OCI-LY3 (cell line): ENCODE measurements around the gene DRAP1.
A peak's percentile ranks its signal among the peaks of the same experiment; 100 is the strongest.

Experiments used
- H2AFZ ChIP-seq: fragments of 200-600, 300-600 bp; shearing (Covaris generic); 2 replicates; pipeline ENCODE4 v1.6.0; 2014; ENCODE audit warnings: antibody characterized with exemption, low read depth, low read length
- H3K27ac ChIP-seq: fragments of 200-600, 300-600 bp; sonication (generic); 2 replicates; pipeline ENCODE4 v1.5.1; 2014; ENCODE audit warnings: mild to moderate bottlenecking, low read length, moderate library complexity, mixed read lengths
- H3K27me3 ChIP-seq: fragments of 200-600, 300-600 bp; sonication (generic); 2 replicates; pipeline ENCODE4 v1.6.1; 2014; ENCODE audit warnings: low read depth, low read length, mixed read lengths
- H3K36me3 ChIP-seq: fragments of 200-600, 300-600 bp; sonication (generic); replicated peaks from 2 replicates; pipeline ENCODE3; 2014; ENCODE audit warnings: low read depth, low read length, mixed read lengths
- H3K4me1 ChIP-seq: fragments of 300-600, 200-600 bp; sonication (generic); 2 replicates; pipeline ENCODE4 v1.6.1; 2014; ENCODE audit warnings: low read length, mixed read lengths
- H3K4me2 ChIP-seq: fragments of 200-600, 300-600 bp; sonication (generic); 2 replicates; pipeline ENCODE4 v1.6.1; 2014; ENCODE audit warnings: low read length, mixed read lengths
- H3K4me3 ChIP-seq: fragments of 300-600, 200-600 bp; sonication (generic); 2 replicates; pipeline ENCODE4 v1.5.1; 2014; ENCODE audit warnings: antibody characterized with exemption, mild to moderate bottlenecking, low read length, moderate library complexity
- H3K79me2 ChIP-seq: fragments of 300-600, 200-600 bp; shearing (Covaris generic); 2 replicates; pipeline ENCODE4 v1.6.1; 2014; ENCODE audit warnings: mild to moderate bottlenecking, low read length, mixed read lengths
- H3K9ac ChIP-seq: fragments of 300-600, 200-600 bp; shearing (Covaris generic); 2 replicates; pipeline ENCODE4 v1.6.0; 2014; ENCODE audit warnings: mild to moderate bottlenecking, low read length, moderate library complexity
- H3K9me3 ChIP-seq: fragments of 200-600, 300-600 bp; shearing (Covaris generic); 2 replicates; pipeline ENCODE4 v1.6.1; 2014; ENCODE audit warnings: low read length, mixed read lengths; ENCODE audit not compliant: insufficient read depth
- H4K20me1 ChIP-seq: fragments of 200-600, 300-600 bp; sonication (generic); 2 replicates; pipeline ENCODE4 v1.6.1; 2016; ENCODE audit warnings: low read length, mixed read lengths; ENCODE audit not compliant: insufficient read depth
- CTCF ChIP-seq: fragments of 200-600, 300-600 bp; sonication (generic); IDR thresholded peaks from 2 replicates; pipeline ENCODE4 v1.5.1; 2014; ENCODE audit warnings: antibody characterized with exemption, low read length, low read depth
- EZH2phosphoT487 ChIP-seq: fragments of 200-600 bp; shearing (Covaris generic); IDR thresholded peaks from 2 replicates; pipeline ENCODE4 v1.6.1; 2018; ENCODE audit warnings: antibody characterized with exemption, mixed run types, low read depth

DRAP1 gene

DNA sequence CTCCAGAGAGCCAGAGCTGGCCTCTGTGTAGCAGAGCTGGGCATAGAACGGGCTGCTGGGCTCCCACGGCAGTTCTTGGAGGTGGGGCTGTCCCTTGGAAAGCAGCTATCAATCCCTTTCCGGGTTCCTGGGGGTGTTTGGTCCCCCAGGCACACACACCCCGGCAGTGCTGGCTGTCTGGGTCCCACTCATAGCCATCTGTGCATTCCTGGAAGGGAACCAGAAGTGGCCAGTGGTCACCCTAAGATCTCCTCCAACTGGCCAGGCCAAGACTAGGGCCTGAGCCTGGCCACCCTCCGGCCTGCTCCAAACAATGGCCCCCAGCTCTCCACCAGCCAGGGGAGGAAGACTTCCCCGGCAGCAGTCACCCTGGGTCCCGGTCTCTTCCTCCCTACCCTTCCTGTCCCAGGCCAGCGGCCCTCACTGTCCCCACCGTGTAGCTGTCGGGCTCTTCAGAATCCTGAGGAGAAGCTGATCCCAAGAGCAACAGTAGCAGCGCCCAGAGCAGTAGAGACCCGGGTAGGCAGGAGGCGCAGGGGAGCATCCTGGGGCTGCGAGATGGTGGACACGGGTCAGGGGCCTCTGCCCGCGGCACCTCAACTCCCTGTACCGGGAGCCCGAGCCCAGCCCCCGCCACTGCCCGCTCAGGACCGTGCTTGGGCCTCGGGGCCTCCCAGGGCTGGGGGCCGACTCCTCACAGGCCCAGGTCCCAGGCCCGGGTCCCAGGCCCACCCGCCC is 47.2 kb upstream of the DRAP1 start:
- H3K4me1 ChIP-seq: peaks cover 6% of the 10 kb centered on the region
- H3K79me2 ChIP-seq: no peaks in the 10 kb centered on the region
- H3K9ac ChIP-seq: no peak overlapping the region
- no peak for TF ChIP-seq EZH2phosphoT487
- TF ChIP-seq CTCF: no peak
- no peak overlapping the region for H2AFZ ChIP-seq
- peaks cover 12% of the 10 kb centered on the region for H3K36me3 ChIP-seq
- H3K9me3 ChIP-seq: no peaks in the 10 kb centered on the region
- no peak overlapping the region for H3K27ac ChIP-seq
- H3K27me3 ChIP-seq: no peaks in the 10 kb centered on the region
- H4K20me1 ChIP-seq: no peaks in the 10 kb centered on the region; the same call in 1 of the 2 replicates
- no peak overlapping the region for H3K4me3 ChIP-seq
- H3K4me2 ChIP-seq: no peak overlapping the region

GRCh38 chr11:65872586-65873317 is 46.5 kb upstream of the DRAP1 start, which contains the start of gene EFEMP2:
Gene EFEMP2 (minus strand): TSS chr11:65872800. CDS start chr11:65872354, 446 bp downstream.
- Histone ChIP-seq H3K9me3 (no peaks in the 10 kb centered on the region), H3K27me3 (no peaks in the 10 kb centered on the region), H3K27ac (peak within 1 kb of the TSS; percentile 48), H3K79me2 (no peaks in the 10 kb centered on the region), H3K4me1 (peaks cover 6% of the 10 kb centered on the region), H3K4me2 (peak within 1 kb of the TSS; percentile 90), H3K9ac (peak within 1 kb of the TSS; percentile 66), H2AFZ (peak within 1 kb of the TSS; percentile 43; the same call in 1 of the 2 replicates), H4K20me1 (no peaks in the 10 kb centered on the region), H3K36me3 (peaks cover 5% of the 10 kb centered on the region), H3K4me3 (peak within 1 kb of the TSS; percentile 80)
- no peak for TF ChIP-seq EZH2phosphoT487
- TF ChIP-seq CTCF: no peak

GRCh38 chr11:65873318-65874156 is 45.7 kb upstream of the DRAP1 start:
- TF ChIP-seq CTCF: no peak
- no peak for TF ChIP-seq EZH2phosphoT487
- H3K9ac ChIP-seq: peak overlapping the region; percentile 66
- H3K4me3 ChIP-seq: peak overlapping the region; percentile 80
- H3K36me3 ChIP-seq: no peaks in the 10 kb centered on the region
- H3K9me3 ChIP-seq: no peaks in the 10 kb centered on the region
- no peaks in the 10 kb centered on the region for H3K27me3 ChIP-seq
- H4K20me1 ChIP-seq: no peaks in the 10 kb centered on the region
- no peaks in the 10 kb centered on the region for H3K79me2 ChIP-seq
- H3K4me1 ChIP-seq: peaks cover 6% of the 10 kb centered on the region
- peak overlapping the region; percentile 48 for H3K27ac ChIP-seq
- H3K4me2 ChIP-seq: peak overlapping the region; percentile 90
- H2AFZ ChIP-seq: peak overlapping the region; percentile 43; the same call in 1 of the 2 replicates

- Histone ChIP-seq H3K27ac (no peak within 1 kb of the TSS), H2AFZ (no peak within 1 kb of the TSS), H4K20me1 (no peaks in the 10 kb centered on the region), H3K27me3 (no peaks in the 10 kb centered on the region), H3K79me2 (no peaks in the 10 kb centered on the region), H3K36me3 (peaks cover 26% of the 10 kb centered on the region), H3K9ac (no peak within 1 kb of the TSS), H3K4me3 (no peak within 1 kb of the TSS), H3K9me3 (no peaks in the 10 kb centered on the region), H3K4me1 (no peaks in the 10 kb centered on the region), H3K4me2 (no peak within 1 kb of the TSS)
- TF ChIP-seq EZH2phosphoT487: no peak
- no peak for TF ChIP-seq CTCF
Observed at GRCh38 chr11:65879617-65880016, 39.6 kb upstream of the DRAP1 start, which contains the start of gene CTSW. Gene CTSW (plus strand): TSS chr11:65879837. CDS start chr11:65879855, 18 bp downstream.
